Measurements from ENCODE around the gene CHAT.

The CHAT gene

GRCh38 chr10:49654036-49654693, 40.3 kb downstream of the CHAT start:
- Histone ChIP-seq H4K20me1 (ENCODE audit: insufficient read depth, low read length) (no peaks in the 10 kb centered on the region), H3K36me3 (replicated peaks; ENCODE audit: low read depth, low read length) (no peaks in the 10 kb centered on the region), H3K9ac (ENCODE audit: low read length) (no peak overlapping the region), H2AFZ (ENCODE audit: low read depth, low read length) (no peak overlapping the region), H3K4me2 (ENCODE audit: low read length) (no peak overlapping the region), H3K9me3 (ENCODE audit: insufficient read depth, low read length) (no peaks in the 10 kb centered on the region), H3K4me1 (ENCODE audit: low read length) (no peaks in the 10 kb centered on the region), H3K27ac (ENCODE audit: low read length) (no peak overlapping the region), H3K79me2 (ENCODE audit: low read length) (no peaks in the 10 kb centered on the region), H3K4me3 (ENCODE audit: low read length) (no peak overlapping the region), H3K27me3 (ENCODE audit: low read depth, low read length) (no peaks in the 10 kb centered on the region)
- TF ChIP-seq EZH2phosphoT487 (IDR thresholded peaks at IDR 0.05; ENCODE audit: low read depth) (no peak), CTCF (IDR thresholded peaks at IDR 0.05; ENCODE audit: low read depth, low read length) (no peak)

- Histone ChIP-seq H3K4me2 (ENCODE audit: low read length) (no peak overlapping the region), H3K27me3 (ENCODE audit: low read depth, low read length) (no peaks in the 10 kb centered on the region), H3K79me2 (ENCODE audit: low read length) (no peaks in the 10 kb centered on the region), H4K20me1 (ENCODE audit: insufficient read depth, low read length) (no peaks in the 10 kb centered on the region), H2AFZ (ENCODE audit: low read depth, low read length) (no peak overlapping the region), H3K9me3 (ENCODE audit: insufficient read depth, low read length) (no peaks in the 10 kb centered on the region), H3K36me3 (replicated peaks; ENCODE audit: low read depth, low read length) (no peaks in the 10 kb centered on the region), H3K4me1 (ENCODE audit: low read length) (no peaks in the 10 kb centered on the region), H3K4me3 (ENCODE audit: low read length) (no peak overlapping the region), H3K9ac (ENCODE audit: low read length) (no peak overlapping the region), H3K27ac (ENCODE audit: low read length) (no peak overlapping the region)
- no peak for TF ChIP-seq EZH2phosphoT487 (IDR thresholded peaks at IDR 0.05; ENCODE audit: low read depth)
- no peak for TF ChIP-seq CTCF (IDR thresholded peaks at IDR 0.05; ENCODE audit: low read depth, low read length)
These were observed 41.3 kb downstream of the CHAT start for GRCh38 chr10:49655099-49655498.

GRCh38 chr10:49656845-49657493, 43.1 kb downstream of the CHAT start:
- no peak overlapping the region for H2AFZ ChIP-seq (ENCODE audit: low read depth, low read length)
- H3K4me2 ChIP-seq (ENCODE audit: low read length), result no peak overlapping the region
- H3K4me3 ChIP-seq (ENCODE audit: low read length), result no peak overlapping the region
- no peaks in the 10 kb centered on the region for H3K4me1 ChIP-seq (ENCODE audit: low read length)
- no peak overlapping the region for H3K27ac ChIP-seq (ENCODE audit: low read length)
- H3K27me3 ChIP-seq (ENCODE audit: low read depth, low read length), result no peaks in the 10 kb centered on the region
- no peak overlapping the region for H3K9ac ChIP-seq (ENCODE audit: low read length)
- H3K36me3 ChIP-seq (replicated peaks; ENCODE audit: low read depth, low read length), result no peaks in the 10 kb centered on the region
- no peaks in the 10 kb centered on the region for H3K79me2 ChIP-seq (ENCODE audit: low read length)
- H3K9me3 ChIP-seq (ENCODE audit: insufficient read depth, low read length), result no peaks in the 10 kb centered on the region
- no peak for TF ChIP-seq CTCF (IDR thresholded peaks at IDR 0.05; ENCODE audit: low read depth, low read length)
- no peak for TF ChIP-seq EZH2phosphoT487 (IDR thresholded peaks at IDR 0.05; ENCODE audit: low read depth)
- H4K20me1 ChIP-seq (ENCODE audit: insufficient read depth, low read length), result no peaks in the 10 kb centered on the region

- H3K4me3 ChIP-seq (ENCODE audit: low read length), result no peak overlapping the region
- no peak for TF ChIP-seq CTCF (IDR thresholded peaks at IDR 0.05; ENCODE audit: low read depth, low read length)
- H3K79me2 ChIP-seq (ENCODE audit: low read length), result no peaks in the 10 kb centered on the region
- no peaks in the 10 kb centered on the region for H4K20me1 ChIP-seq (ENCODE audit: insufficient read depth, low read length)
- H3K27ac ChIP-seq (ENCODE audit: low read length), result no peak overlapping the region
- H3K4me2 ChIP-seq (ENCODE audit: low read length), result no peak overlapping the region
- H3K9me3 ChIP-seq (ENCODE audit: insufficient read depth, low read length), result no peaks in the 10 kb centered on the region
- H2AFZ ChIP-seq (ENCODE audit: low read depth, low read length), result no peak overlapping the region
- no peak overlapping the region for H3K9ac ChIP-seq (ENCODE audit: low read length)
- H3K27me3 ChIP-seq (ENCODE audit: low read depth, low read length), result no peaks in the 10 kb centered on the region
- H3K4me1 ChIP-seq (ENCODE audit: low read length), result no peaks in the 10 kb centered on the region
- H3K36me3 ChIP-seq (replicated peaks; ENCODE audit: low read depth, low read length), result no peaks in the 10 kb centered on the region
These were observed 43.8 kb downstream of the CHAT start for GRCh38 chr10:49657606-49658005.
